Measurements from ENCODE around the gene OTUD7B.

DNA sequence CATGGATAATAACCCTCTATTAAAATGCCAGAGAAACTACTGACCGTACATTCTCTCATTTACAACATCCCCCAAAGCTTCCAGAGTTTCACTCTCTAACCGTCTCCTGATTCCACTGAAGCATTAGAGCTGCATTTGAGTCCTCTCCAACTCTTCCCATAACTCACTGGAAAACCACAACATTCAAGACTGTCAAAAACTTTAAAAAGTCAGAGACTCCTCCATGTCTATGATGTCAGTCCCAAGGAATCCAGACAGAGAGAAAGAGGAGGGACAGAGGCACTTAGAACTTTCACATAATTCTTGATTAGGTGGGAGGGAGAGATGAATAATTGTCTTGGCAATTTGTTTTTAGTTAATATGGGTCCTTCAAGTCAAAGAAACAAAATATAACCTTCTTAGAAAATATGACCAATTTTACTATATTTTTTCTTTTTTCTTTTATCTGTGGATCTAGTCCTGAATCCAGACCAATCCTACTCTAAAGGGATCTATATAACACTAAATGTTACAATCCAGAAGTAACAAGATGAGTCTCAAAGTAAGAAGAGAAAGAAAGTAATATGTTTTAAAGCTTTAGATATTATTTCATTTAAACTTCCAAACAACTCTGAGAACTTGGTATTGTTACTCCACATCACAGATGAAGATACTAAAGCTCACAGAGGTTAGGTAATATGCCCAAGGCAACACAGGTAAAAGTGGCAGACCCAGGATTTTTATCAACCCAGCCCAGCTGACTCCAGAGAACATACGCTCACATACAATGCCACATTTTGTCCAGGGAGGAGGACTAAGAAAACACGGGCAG is 23.8 kb downstream of the OTUD7B start:
- no peak for TF ChIP-seq CTCF (IDR thresholded peaks at IDR 0.05; ENCODE audit: control extremely low read depth in 1 of 3, insufficient read depth in 1 of 3, low read depth in 1 of 3, low read length in 3 of 3)
- no peak for TF ChIP-seq CBX5 (IDR thresholded peaks at IDR 0.05; ENCODE audit: low read depth, low read length)
- no peak for TF ChIP-seq EP300 (IDR thresholded peaks at IDR 0.05; ENCODE audit: borderline replicate concordance in 1 of 2, low read depth in 2 of 2, low read length in 2 of 2)
- TF ChIP-seq ZNF274 (IDR thresholded peaks at IDR 0.05; ENCODE audit: borderline replicate concordance, extremely low read depth, low read length): no peak
- no peak for TF ChIP-seq CREB1 (IDR thresholded peaks at IDR 0.05)
- no peak for TF ChIP-seq GABPA (IDR thresholded peaks at IDR 0.05; ENCODE audit: borderline replicate concordance, insufficient read depth, low read length)
- TF ChIP-seq, protein P1, sequence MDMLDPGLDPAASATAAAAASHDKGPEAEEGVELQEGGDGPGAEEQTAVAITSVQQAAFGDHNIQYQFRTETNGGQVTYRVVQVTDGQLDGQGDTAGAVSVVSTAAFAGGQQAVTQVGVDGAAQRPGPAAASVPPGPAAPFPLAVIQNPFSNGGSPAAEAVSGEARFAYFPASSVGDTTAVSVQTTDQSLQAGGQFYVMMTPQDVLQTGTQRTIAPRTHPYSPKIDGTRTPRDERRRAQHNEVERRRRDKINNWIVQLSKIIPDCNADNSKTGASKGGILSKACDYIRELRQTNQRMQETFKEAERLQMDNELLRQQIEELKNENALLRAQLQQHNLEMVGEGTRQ (IDR thresholded peaks at IDR 0.05; ENCODE audit: low read length): no peak

All from H1 (cell line).